Middle frontal gyrus (tissue), 1 donor: ENCODE measurements around the gene PGD.
"Not testable (repeated sequence)": the region's sequence is repeated elsewhere in the genome, so short reads cannot be mapped to it uniquely, and the experiment has no call there.

Source experiments
- DNase-seq: peaks from one replicate; pipeline ENCODE4 v3.0.0-alpha.2; 2015; ENCODE audit warnings: low spot score; ENCODE audit errors: extremely low spot score

The PGD gene

DNA sequence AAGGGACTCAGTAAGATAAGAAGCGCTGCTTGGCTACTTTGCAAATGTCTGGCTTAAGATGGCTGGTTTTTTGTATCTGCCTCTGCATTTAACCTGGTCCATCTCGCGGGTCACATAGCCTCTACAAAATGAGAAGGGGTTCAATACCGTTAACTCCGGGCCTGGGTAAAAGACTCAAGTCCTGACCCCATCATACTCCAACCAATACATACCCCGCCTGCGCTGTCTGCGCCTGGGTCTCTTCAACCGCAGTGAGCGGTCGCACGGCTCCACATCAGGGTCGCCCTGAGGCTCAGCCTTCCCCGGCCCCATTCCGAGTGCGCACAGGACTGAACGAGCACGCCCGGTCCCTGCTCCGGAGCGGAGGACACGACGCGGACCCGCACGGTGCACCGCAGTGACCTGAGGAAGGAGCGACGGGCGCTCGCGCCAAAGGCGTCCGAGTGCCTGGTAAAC is 558 bp upstream of the PGD start:
- no peak for DNase-seq

DNA sequence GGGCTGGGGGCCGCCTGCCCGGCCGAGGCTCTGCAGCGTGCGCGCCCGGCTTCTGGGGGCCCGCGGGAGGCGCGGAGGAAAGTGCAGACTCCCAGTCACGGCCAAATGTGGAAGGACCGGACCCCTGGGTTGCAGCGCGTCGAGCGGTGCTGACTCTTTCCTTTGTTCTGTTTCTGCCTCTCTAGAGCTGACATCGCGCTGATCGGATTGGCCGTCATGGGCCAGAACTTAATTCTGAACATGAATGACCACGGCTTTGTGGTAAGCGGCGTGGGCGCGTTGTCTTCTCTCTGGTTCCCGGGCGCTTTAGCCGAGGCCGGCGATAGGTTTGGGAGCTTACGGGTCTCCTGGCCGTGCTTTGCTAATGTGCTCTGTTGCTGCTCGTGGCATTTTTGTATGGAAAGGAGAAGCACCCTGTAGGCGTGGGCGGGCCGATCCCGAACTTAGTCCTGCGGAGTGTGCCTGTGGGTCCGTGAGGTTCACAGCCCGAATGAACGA is 629 bp downstream of the PGD start:
- DNase-seq, result peak; percentile 3

DNA sequence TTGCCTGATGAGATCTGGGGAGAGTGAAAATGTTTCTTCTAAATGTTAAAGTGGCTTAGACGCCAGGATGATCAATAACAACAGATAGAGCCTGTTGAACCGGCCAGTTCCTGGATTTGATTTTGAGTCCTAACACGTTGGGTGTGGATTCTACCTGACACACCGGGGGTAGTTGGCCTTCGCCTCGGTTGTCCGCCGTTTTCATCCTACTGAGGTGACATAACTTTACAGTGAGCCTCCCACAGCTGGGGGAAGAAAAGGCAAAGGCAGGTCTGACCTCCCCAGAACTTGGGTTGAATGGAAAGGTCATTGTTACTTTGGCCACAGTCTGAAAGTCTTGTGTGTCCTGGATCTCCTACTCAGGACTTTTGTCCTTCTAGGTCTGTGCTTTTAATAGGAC is 1.1 kb downstream of the PGD start:
- no peak for DNase-seq

DNA sequence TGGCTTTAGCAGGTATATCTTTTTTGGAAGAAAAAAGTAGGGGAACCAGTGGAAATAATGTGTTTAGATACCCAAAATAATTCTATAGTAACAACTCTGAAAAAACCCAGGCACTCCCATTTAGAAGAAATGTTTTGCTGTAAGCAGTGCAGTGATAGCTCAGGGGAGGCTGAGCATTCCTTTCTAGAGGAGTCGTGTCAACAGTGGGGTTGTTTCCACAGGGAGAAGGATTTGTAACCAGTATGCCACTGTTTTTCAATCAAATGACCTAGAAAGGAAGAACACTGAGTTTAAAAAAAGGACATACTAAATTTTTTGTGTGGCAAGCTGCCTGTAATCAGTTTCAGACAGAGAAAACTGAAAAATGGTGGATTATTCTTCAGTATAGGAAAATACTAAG is 2.4 kb downstream of the PGD start:
- no peak for DNase-seq

DNA sequence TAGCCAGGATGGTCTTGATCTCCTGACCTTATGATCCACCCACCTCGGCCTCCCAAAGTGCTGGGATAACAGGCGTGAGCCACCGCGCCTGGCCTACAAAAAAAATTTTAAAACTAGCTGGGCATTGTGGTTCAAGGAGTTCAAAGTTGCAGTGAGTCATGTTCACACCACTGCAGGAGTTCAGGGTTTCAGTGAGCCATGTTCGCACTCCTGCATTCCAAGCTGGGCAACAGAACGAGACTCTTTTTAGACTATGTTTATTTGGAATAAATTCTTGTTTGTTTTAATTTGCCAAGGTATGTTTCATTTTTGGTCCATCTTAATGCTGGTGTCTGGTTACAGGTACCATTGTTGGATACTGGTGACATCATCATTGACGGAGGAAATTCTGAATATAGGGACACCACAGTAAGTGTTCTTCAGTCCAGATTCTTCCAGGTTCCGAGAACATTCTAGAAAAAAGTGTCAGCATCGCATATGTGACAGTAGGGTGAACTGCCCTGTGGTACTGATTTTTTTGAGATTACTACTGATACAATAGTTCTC is 3.9 kb downstream of the PGD start:
- DNase-seq, result no peak

DNA sequence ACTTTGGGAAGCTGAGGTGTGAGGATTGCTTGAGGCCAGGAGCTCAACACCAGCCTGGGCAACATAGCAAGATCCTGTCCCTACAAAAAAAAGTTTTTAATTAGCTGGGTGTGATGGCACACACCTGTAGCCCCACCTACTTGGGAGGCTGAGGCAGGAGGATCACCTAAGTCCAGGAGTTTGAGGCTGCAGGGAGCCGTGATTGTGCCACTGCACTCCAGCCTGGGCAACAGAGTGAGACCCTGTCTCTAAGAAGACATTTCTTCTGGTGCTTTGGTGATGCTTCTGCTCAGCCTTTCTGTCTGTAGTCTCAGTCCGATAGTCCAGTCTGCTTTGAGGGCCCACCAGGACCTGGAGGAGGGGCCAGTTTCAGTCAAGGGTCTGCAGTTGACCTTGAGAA is 8.3 kb downstream of the PGD start:
- no peak for DNase-seq

DNA sequence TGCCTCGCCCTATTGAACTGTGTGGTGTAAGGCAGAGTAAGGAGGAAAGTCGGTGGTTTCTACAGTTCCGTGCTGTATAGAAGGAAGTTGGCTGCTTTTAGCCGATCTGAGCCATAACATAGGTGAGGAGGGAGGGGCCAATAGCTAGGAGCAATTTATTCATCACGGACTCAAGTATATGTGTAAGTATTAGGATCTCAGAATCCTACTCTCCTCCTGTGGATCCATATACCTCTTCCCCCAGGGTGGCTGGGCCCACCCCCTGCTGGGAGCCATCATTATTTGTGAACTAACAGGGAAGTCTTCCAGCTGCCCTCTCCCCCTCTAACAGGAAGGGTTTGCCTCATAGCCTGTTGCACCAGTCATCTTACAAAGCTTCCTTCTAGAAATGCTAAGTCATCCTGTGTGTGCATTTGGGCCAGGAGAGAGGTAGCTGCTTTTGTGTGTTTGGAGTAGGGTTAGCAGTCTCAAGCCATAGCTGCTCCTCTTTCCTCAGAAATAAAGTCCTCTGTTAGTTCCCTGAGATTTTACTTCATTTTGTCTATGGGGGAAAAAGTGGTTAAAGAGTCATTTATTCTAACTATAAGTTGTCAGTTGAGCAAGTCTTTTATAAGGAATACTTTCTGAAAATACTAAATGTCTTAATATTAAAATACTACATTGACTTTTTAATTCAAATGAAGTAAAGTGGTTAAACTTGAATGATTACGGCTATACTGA is 16.5 kb downstream of the PGD start:
- no peak for DNase-seq

DNA sequence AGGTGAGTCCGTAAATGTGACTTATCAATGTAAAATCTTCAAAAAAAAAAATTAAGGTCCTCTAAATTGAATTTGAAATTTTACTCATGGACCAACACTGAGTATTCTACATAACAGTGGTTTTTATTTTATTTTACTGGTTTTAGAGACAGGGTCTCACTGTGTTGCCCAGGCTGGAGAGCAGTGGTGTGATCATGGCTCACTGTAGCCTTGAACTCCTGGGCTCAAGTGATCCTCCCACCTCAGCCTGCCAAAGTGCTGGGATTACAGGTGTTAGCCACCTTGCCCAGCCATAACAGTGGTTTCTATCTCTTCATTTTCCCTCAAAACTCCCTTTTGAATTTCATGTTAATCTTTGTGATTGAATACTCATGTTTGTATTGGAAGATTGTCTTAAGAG is 17.1 kb downstream of the PGD start:
- DNase-seq, result not testable (repeated sequence)

DNA sequence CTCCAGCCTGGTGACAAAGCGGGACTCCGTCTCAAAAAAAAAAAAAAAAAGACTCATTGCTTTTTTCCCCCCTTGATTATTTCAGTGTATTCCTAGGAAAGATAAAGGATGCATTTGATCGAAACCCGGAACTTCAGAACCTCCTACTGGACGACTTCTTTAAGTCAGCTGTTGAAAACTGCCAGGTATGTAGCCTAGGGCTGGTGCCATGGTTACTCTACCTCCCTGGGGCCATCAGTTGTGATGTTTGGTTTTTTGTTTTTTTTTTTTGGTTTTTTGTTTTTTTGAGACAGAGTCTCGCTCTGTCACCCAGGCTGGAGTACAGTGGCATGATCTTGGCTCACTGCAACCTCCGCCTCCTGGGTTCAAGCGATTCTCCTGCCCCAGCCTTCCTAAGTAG is 19.9 kb downstream of the PGD start:
- not testable (repeated sequence) for DNase-seq

DNA sequence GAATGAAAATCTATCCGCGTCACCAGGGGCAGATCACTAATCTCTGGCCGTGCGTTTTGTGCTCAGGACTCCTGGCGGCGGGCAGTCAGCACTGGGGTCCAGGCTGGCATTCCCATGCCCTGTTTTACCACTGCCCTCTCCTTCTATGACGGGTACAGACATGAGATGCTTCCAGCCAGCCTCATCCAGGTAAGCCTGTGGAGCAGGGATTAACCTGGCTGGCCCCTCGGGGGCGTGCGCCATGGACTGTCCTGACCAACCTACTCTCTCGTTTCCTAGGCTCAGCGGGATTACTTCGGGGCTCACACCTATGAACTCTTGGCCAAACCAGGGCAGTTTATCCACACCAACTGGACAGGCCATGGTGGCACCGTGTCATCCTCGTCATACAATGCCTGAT is 20.5 kb downstream of the PGD start:
- DNase-seq, result no peak

DNA sequence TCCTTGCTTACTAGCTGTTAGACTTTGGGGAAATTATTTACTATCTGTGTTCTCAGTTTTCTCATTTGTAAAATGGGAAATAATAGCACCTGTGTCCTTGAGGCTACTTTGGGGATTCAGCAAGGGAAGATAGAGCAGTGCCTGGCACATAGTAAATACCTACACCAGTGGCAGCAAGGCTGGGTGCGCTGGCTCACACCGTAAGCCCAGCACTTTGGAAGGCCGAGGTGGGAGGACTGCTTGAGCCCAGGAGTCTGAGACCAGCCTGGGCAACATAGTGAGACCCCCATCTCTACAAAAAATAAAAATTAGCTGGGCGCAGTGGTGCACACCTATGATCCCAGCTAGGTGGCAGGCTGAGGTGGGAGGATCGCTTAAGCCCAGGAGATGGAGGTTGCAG is 22.8 kb downstream of the PGD start:
- DNase-seq, result no peak

DNA sequence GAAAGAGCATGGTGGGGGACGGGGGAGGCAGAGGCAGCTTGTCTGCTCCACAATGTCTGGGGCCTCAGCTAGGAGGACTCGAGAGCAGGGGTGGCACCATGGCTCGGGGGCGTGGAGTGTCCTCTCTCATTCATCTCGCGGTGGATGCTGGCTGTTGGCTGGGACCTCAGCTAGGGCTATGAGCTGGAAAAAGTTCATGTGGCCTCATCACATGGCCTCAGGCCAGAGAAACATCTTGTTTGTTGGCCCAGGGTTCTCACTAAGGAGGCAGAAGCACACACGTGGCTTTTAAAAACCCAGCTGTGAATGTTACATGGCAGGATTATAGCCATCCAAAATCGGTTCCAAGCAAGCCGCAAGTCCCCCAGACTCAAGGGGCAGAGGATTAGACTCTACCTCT is 25.2 kb downstream of the PGD start:
- no peak for DNase-seq

DNA sequence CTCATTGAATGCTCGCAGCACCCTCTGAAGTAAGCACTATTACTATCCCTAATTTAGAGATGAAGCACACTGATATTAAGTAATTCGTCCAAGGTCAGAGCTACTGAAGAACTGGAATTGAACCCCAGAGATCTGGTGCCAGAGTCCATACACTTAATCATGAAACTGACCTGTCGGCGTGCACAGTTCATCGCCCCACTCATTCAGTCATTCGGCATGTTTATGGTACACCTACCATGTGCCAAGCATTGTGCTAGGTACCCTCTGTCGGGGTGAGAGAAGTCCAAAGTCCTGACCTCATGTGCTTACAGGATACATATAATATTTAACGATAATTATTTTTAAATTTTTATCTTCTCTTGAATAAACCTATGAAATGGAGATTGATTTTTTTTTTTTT is 25.8 kb downstream of the PGD start:
- no peak for DNase-seq

DNA sequence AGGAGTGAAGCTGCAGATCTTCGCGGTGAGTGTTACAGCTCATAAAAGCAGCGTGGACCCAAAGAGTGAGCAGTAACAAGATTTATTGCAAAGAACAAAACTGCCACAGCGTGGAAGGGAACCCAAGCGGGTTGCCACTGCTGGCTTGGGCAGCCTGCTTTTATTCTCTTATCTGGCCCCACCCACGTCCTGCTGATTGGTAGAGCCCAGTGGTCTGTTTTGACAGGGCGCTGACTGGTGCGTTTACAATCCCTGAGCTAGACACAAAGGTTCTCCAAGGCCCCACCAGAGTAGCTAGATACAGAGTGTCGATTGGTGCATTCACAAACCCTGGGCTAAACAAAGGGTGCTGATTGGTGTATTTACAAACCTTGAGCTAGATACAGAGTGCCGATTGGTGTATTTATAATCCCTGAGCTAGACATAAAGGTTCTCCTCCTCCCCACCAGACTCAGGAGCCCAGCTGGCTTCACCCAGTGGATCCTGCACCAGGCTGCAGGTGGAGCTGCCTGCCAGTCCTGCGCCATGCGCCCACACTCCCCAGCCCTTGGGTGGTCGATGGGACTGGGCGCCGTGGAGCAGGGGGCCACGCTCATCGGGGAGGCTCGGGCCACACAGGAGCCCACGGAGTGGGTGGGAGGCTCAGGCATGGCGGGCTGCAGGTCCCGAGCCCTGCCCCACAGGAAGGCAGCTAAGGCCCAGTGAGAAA is 27.1 kb downstream of the PGD start:
- DNase-seq, result not testable (repeated sequence)

DNA sequence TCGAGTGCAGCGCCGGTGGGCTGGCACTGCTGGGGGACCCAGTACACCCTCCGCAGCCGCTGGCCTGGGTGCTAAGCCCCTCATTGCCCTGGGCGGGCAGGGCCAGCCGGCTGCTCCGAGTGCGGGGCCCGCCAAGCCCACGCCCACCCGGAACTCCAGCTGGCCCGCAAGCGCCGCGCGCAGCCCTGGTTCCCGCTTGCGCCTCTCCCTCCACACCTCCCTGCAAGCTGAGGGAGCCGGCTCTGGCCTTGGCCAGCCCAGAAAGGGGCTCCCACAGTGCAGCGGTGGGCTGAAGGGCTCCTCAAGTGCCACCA is 27.6 kb downstream of the PGD start:
- not testable (repeated sequence) for DNase-seq

DNA sequence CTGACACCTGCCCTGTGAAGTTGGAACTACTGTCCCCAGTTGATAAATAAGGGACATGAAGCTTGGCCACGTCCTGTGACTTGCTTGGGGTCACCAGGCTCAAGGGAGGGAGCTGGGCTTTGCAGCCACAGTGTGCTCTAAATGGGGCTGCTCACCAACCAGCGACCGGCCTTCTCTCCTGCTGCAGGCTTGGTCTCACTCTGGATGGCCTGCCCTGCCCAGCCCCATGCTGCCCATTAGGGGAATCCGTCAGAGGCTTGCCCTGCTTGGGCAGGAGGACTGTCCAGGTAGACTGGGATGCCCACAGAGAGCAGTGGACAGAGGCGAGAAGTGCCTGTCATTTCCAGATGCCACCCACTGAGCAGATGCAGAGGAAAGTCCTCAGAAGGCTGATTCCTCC is 30.1 kb downstream of the PGD start:
- no peak for DNase-seq

DNA sequence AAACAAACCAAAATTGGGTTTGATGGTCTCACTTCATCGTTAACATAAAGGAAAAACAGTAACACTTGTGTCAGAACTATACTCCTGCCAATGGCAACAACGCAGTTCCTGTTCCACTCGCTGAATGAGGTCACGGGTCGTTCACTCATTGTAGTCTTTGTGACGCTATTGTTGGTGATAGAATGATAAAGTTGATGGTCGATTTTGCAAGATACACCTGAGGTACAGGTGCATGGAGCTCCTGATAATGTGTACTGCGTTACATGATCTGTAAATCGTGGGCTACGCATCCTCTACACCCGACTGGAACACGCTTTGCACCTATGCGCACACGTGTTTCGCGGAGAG is 31.0 kb downstream of the PGD start:
- no peak for DNase-seq

DNA sequence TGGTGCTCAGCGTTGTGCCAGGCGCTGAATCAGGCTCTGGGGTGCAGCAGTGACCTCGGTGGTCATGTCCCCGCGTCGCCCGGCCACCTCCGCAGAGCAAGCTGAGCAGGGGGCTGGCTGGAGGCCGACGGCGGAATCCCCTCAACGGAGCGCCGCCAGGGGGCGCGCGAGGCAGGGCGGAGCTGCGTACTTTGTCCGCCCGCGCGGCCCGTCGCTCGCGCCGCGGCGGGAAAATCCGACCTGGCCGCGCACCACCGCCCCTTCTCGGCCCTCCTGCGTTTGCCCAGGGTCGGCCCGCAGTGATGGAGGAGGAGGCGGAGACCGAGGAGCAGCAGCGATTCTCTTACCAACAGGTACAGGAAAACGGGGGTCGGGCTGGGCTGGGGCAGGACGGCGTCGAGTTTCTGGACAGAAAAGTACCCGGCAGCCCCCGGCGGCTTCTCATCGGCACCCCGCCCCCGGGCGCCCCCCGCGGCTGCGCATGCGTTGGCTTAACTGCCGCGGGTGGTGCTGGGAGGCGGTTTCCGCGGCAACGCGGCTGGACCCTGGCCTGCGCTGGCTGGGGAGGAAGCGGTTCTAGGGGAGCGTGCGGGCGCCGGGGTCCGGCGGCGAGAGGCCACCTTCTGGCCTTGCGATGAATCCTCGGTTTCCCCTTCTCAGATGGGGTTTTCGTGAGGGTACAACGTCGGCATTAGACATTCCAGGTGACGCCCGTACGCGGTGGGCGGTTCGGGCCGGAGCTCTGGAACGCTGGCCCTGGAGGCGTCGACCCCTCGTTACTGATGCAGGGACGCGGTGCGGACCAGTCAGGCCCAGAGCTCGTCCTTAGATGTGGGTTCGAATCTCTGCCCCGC is 31.6 kb downstream of the PGD start, which contains the start of gene CENPS:
Gene CENPS (plus strand): TSS at position 218 of the 854 bp plus-strand sequence. CDS start 85 bp downstream, at position 303.
- DNase-seq, result peak; percentile 77

DNA sequence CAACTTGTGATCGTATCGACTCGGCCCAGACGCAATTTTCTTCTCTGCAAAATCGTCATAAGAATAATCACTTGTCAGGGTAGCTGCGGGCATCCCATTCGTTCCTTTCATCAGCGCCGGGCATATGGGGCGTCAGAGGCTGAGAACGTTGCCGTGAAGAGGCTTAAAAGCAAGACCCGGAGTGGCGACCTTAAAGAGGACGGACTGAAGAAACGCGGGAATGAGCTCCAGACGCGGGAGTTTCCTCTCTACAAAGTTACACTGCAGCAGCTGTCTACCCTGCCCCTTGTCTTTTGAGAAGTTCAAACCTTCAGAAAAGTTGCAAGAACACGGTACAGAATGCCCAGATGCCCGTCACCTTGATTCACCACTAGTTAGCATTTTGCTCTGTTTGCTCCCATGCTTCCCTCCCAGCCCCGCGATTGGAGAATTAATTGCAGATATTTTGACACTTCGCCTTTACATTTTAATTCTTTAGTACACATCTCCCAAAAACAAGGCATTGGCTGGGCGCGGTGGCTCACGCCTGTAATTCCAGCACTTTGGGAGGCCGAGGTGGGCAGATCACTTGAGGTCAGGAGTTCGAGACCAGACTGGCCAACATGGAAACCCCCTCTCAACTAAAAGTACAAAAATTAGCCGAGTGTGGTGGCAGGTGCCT is 32.3 kb downstream of the PGD start:
- DNase-seq, result no peak

DNA sequence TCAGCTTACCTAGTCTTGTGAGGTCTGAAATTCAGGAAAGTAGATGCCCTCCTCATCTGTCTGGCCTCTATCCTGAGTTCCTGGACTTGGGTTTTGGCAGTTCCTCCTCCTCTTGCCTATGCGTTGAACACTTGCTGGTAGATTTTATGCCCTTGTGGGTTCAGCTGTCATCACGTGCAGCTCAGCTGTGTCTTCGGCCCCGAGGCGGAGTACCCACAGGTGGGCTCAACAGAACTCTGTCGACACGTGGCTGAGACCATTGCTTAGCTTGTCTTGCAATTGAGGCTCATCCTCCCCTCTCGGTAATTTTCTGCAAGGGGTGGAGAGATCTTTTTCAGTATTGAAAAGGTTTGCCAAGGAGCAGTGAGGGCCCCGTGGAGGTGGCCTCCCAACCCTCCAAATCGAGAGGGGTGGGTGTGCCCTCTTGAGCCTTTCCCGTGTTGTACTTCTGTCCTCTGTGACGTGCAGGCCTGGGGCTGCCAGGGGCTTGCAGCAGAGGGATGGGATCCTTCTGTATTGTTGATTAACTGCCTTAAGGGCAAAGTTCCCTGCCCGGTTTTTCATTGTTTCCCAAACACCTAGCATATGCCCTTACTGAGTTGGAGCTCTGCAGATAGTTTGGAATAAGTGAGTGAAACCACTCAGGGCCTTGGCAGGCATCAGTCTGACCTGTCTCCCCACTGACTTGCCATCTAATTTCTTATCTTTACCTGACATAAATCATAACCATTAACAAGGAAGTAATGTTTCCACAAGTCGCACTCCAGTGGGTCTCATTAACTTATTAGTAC is 34.2 kb downstream of the PGD start:
- DNase-seq, result no peak
